Omental fat pad (tissue), 4 donors: ENCODE data around the gene KCTD10. TPM values are rescaled to one million over a fixed set of nuclear protein-coding genes. Genes with fewer than 3 reads are reported as not detected.
A peak's percentile ranks its signal among the peaks of the same experiment; 100 is the strongest.
"Not testable (repeated sequence)": the region's sequence is repeated elsewhere in the genome, so short reads cannot be mapped to it uniquely, and the experiment has no call there.

Experiments
- ATAC-seq: fragments of 150-250 bp; one replicate; pipeline ENCODE4 v1.9.1; 2016; ENCODE audit warnings: mild to moderate bottlenecking, moderate library complexity; ENCODE audit not compliant: low FRiP score
- DNase-seq: peaks from one replicate; pipeline ENCODE4 v3.0.0-alpha.2; 2019; ENCODE audit warnings: low spot score
- CTCF ChIP-seq, 3 donors: fragments of 450-650 bp; IDR thresholded peaks; one replicate each; pipeline ENCODE4 v1.5.1; 2016 to 2017; ENCODE audit warnings: antibody characterized with exemption in 3 of 3, mild to moderate bottlenecking in 3 of 3, moderate library complexity in 2 of 3
- total RNA-seq, 4 donors: library from RNA; depleted of rRNA; stranded (reverse); fragments of >200 nt; gene quantifications; one replicate each; pipeline ENCODE4 v1.1.0, GENCODE V29; 2016

Gene KCTD10
- total RNA-seq, 4 donors from 2014 or later, result 75.6 to 99.6 (median 81.8) TPM

- no peak for ATAC-seq
- no peak for TF ChIP-seq CTCF (IDR thresholded peaks at IDR 0.05)
- no peak for DNase-seq
These were observed 42.5 kb downstream of the KCTD10 start for GRCh38 chr12:109434582-109434981.

- no peak for TF ChIP-seq CTCF (IDR thresholded peaks at IDR 0.05)
- no peak for DNase-seq
- ATAC-seq, result peak; percentile 52
These were observed 43.5 kb downstream of the KCTD10 start for GRCh38 chr12:109433618-109434017.

GRCh38 chr12:109432842-109433304 lies 44.2 kb downstream of the KCTD10 start:
- DNase-seq (peak; percentile 84), ATAC-seq (peak; percentile 71)
- TF ChIP-seq CTCF (IDR thresholded peaks at IDR 0.05), result peak in 1 of 3 donors; percentile 56

GRCh38 chr12:109432431-109432830 lies 44.7 kb downstream of the KCTD10 start:
- TF ChIP-seq CTCF (IDR thresholded peaks at IDR 0.05), result no peak
- DNase-seq (no peak), ATAC-seq (no peak)

- DNase-seq, result no peak
- no peak for ATAC-seq
- no peak for TF ChIP-seq CTCF (IDR thresholded peaks at IDR 0.05)
These were observed 46.9 kb downstream of the KCTD10 start for GRCh38 chr12:109430244-109430643.

GRCh38 chr12:109428804-109429203 lies 48.3 kb downstream of the KCTD10 start:
- ATAC-seq, DNase-seq: not testable (repeated sequence)

GRCh38 chr12:109428037-109428629 lies 49.0 kb downstream of the KCTD10 start:
- peak in 2 of 3 donors; percentile 67 to 83 for TF ChIP-seq CTCF (IDR thresholded peaks at IDR 0.05)
- DNase-seq (peak; percentile 65), ATAC-seq (peak; percentile 72)
